ACC112 (cell line): Measurements from ENCODE around the gene DTWD1.
A peak's percentile ranks its signal among the peaks of the same experiment; 100 is the strongest.
"Not testable (repeated sequence)": the region's sequence is repeated elsewhere in the genome, so short reads cannot be mapped to it uniquely, and the experiment has no call there.

Experiments used
- H2AFZ ChIP-seq: fragments of 200-600 bp; sonication (generic); one replicate; pipeline ENCODE4 v1.6.0; 2017; ENCODE audit warnings: antibody characterized with exemption, low read length; ENCODE audit not compliant: unreplicated experiment
- H3K27ac ChIP-seq: fragments of 200-600 bp; sonication (generic); 2 replicates; pipeline ENCODE4 v1.5.1; 2014; ENCODE audit warnings: low read depth, mild to moderate bottlenecking, antibody characterized with exemption, low read length, moderate library complexity
- H3K27me3 ChIP-seq: fragments of 200-600 bp; sonication (generic); 2 replicates; pipeline ENCODE4 v1.6.1; 2014; ENCODE audit warnings: mild to moderate bottlenecking, antibody characterized with exemption, low read length, moderate library complexity, mixed read lengths; ENCODE audit not compliant: insufficient read depth
- H3K36me3 ChIP-seq: fragments of 200-600 bp; sonication (generic); 2 replicates; pipeline ENCODE4 v1.6.1; 2016; ENCODE audit warnings: mild to moderate bottlenecking, antibody characterized with exemption, low read length, moderate library complexity, mixed read lengths; ENCODE audit not compliant: insufficient read depth
- H3K4me1 ChIP-seq: fragments of 200-600 bp; sonication (generic); one replicate; pipeline ENCODE4 v1.6.1; 2016; ENCODE audit warnings: low read length, mixed read lengths; ENCODE audit not compliant: insufficient read depth, unreplicated experiment, control insufficient read depth
- H3K4me3 ChIP-seq: fragments of 200-600 bp; sonication (generic); 2 replicates; pipeline ENCODE4 v1.5.1; 2014; ENCODE audit warnings: mild to moderate bottlenecking, low read depth, low read length
- H3K79me2 ChIP-seq: fragments of 200-600 bp; sonication (generic); one replicate; pipeline ENCODE4 v1.6.0; 2016; ENCODE audit warnings: low read length; ENCODE audit not compliant: control insufficient read depth, unreplicated experiment, insufficient read depth

DTWD1 gene

GRCh38 chr15:49620658-49621368 lies at the start of gene DTWD1, which contains the start of gene FAM227B:
TSS of gene DTWD1 (plus strand) at chr15:49621048. CDS start at chr15:49625168, 4,120 bp downstream.
TSS of gene FAM227B (minus strand) at chr15:49620818. CDS start at chr15:49615171, 5,647 bp downstream.
- no peaks in the 10 kb centered on the region for H3K27me3 ChIP-seq
- peak within 1 kb of the TSS; percentile 98 for H2AFZ ChIP-seq
- peak within 1 kb of the TSS; percentile 96 for H3K27ac ChIP-seq
- peaks cover 26% of the 10 kb centered on the region for H3K4me1 ChIP-seq
- peaks cover 14% of the 10 kb centered on the region for H3K36me3 ChIP-seq
- H3K79me2 ChIP-seq = peaks cover 49% of the 10 kb centered on the region
- peak within 1 kb of the TSS; percentile 94 for H3K4me3 ChIP-seq

GRCh38 chr15:49573421-49573820 lies 47.4 kb upstream of the DTWD1 start:
- Histone ChIP-seq H3K79me2 (no peaks in the 10 kb centered on the region), H3K4me1 (no peaks in the 10 kb centered on the region), H3K4me3 (no peak overlapping the region), H3K36me3 (peaks cover 5% of the 10 kb centered on the region; the same call in 1 of the 2 replicates), H3K27ac (no peak overlapping the region), H2AFZ (no peak overlapping the region), H3K27me3 (no peaks in the 10 kb centered on the region)

- Histone ChIP-seq H3K4me1 (no peaks in the 10 kb centered on the region), H3K27me3 (no peaks in the 10 kb centered on the region), H3K36me3 (no peaks in the 10 kb centered on the region), H2AFZ (peak overlapping the region; percentile 93), H3K4me3 (peak overlapping the region; percentile 71), H3K79me2 (no peaks in the 10 kb centered on the region), H3K27ac (peak overlapping the region; percentile 24; the same call in 1 of the 2 replicates)
Observed at GRCh38 chr15:49589030-49589429, 31.8 kb upstream of the DTWD1 start.

GRCh38 chr15:49592829-49593316 lies 28.0 kb upstream of the DTWD1 start:
- H3K4me1 ChIP-seq, H3K27ac ChIP-seq, H2AFZ ChIP-seq, H3K36me3 ChIP-seq, H3K27me3 ChIP-seq, H3K4me3 ChIP-seq, H3K79me2 ChIP-seq: not testable (repeated sequence)

GRCh38 chr15:49604625-49605409 lies 16.0 kb upstream of the DTWD1 start:
- H3K36me3 ChIP-seq = no peaks in the 10 kb centered on the region
- H2AFZ ChIP-seq = no peak overlapping the region
- H3K27me3 ChIP-seq = no peaks in the 10 kb centered on the region
- H3K4me3 ChIP-seq = no peak overlapping the region
- no peaks in the 10 kb centered on the region for H3K4me1 ChIP-seq
- no peak overlapping the region for H3K27ac ChIP-seq
- no peaks in the 10 kb centered on the region for H3K79me2 ChIP-seq

- H3K36me3 ChIP-seq = no peaks in the 10 kb centered on the region
- no peaks in the 10 kb centered on the region for H3K79me2 ChIP-seq
- no peak overlapping the region for H2AFZ ChIP-seq
- H3K27me3 ChIP-seq = no peaks in the 10 kb centered on the region
- no peaks in the 10 kb centered on the region for H3K4me1 ChIP-seq
- H3K4me3 ChIP-seq = no peak overlapping the region
- no peak overlapping the region for H3K27ac ChIP-seq
Observed at GRCh38 chr15:49605588-49605987, 15.3 kb upstream of the DTWD1 start.

GRCh38 chr15:49606594-49606993 lies 14.3 kb upstream of the DTWD1 start:
- H2AFZ ChIP-seq = no peak overlapping the region
- H3K79me2 ChIP-seq = no peaks in the 10 kb centered on the region

GRCh38 chr15:49610157-49610918 lies 10.5 kb upstream of the DTWD1 start:
- H3K36me3 ChIP-seq = peaks cover 5% of the 10 kb centered on the region
- no peak overlapping the region for H3K4me3 ChIP-seq
- no peaks in the 10 kb centered on the region for H3K4me1 ChIP-seq
- H3K27ac ChIP-seq = no peak overlapping the region
- no peak overlapping the region for H2AFZ ChIP-seq
- H3K27me3 ChIP-seq = no peaks in the 10 kb centered on the region
- no peaks in the 10 kb centered on the region for H3K79me2 ChIP-seq

More at GRCh38 chr15:49606594-49606993, 14.3 kb upstream of the DTWD1 start:
- Histone ChIP-seq H3K27ac (no peak overlapping the region), H3K27me3 (no peaks in the 10 kb centered on the region), H3K4me1 (no peaks in the 10 kb centered on the region), H3K36me3 (no peaks in the 10 kb centered on the region), H3K4me3 (no peak overlapping the region)

- H2AFZ ChIP-seq, H3K79me2 ChIP-seq, H3K36me3 ChIP-seq, H3K27ac ChIP-seq, H3K4me3 ChIP-seq, H3K4me1 ChIP-seq, H3K27me3 ChIP-seq: not testable (repeated sequence)
Observed at GRCh38 chr15:49612240-49612639, 8.6 kb upstream of the DTWD1 start.

- Histone ChIP-seq H3K27ac (peak overlapping the region; percentile 96; the same call in 1 of the 2 replicates), H3K79me2 (peaks cover 36% of the 10 kb centered on the region), H2AFZ (peak overlapping the region; percentile 98), H3K4me1 (peaks cover 26% of the 10 kb centered on the region), H3K4me3 (peak overlapping the region; percentile 94), H3K36me3 (no peaks in the 10 kb centered on the region), H3K27me3 (no peaks in the 10 kb centered on the region)
Observed at GRCh38 chr15:49619226-49619625, 1.6 kb upstream of the DTWD1 start.
